Common myeloid progenitor, CD34-positive (primary cell): ENCODE data around the gene PCLO. TPM values are rescaled to one million over a fixed set of nuclear protein-coding genes. Genes with fewer than 3 reads are reported as not detected.
A peak's percentile ranks its signal among the peaks of the same experiment; 100 is the strongest.

Source experiments
- CTCF ChIA-PET: fragments of 350-600 bp; sonication (Branson Sonifier 250); formaldehyde crosslinking; loops from one replicate; lab custom pipeline; 2021; ENCODE audit warnings: antibody characterized with exemption; lab: Charles Lee
- POLR2A ChIA-PET: fragments of 350-600 bp; sonication (Branson Sonifier 250); formaldehyde crosslinking; loops from one replicate; lab custom pipeline; 2021; ENCODE audit warnings: antibody characterized with exemption; lab: Charles Lee
- DNase-seq, 3 donors: peaks; one replicate each; pipeline versions ENCODE4 v3.0.0 to v3.0.0-alpha.2; 2013
- H3K27ac ChIP-seq, 2 experiments: 1 replicate in 1 of 2; 2 replicates in 1 of 2; pipeline ENCODE4 v1.7.0; 2013; ENCODE audit warnings: inconsistent platforms in 2 of 2, low read length in 2 of 2, mild to moderate bottlenecking in 2 of 2, low read depth in 1 of 2, moderate library complexity in 1 of 2; ENCODE audit not compliant: severe bottlenecking in 2 of 2, insufficient read depth in 1 of 2, poor library complexity in 1 of 2
- H3K27me3 ChIP-seq, 5 experiments: replicated peaks in 2 of 5; 1 replicate in 3 of 5; 2 replicates in 2 of 5; pipeline versions ENCODE4 v1.6.1 to v1.7.0; 2013; ENCODE audit warnings: low read length in 4 of 5, mild to moderate bottlenecking in 2 of 5, moderate library complexity in 2 of 5, inconsistent platforms in 1 of 5; ENCODE audit not compliant: insufficient read depth in 5 of 5, control insufficient read depth in 4 of 5
- H3K36me3 ChIP-seq, 4 experiments: 1 replicate in 2 of 4; 2 replicates in 2 of 4; pipeline versions ENCODE4 v1.6.1 to v1.7.0; 2013; ENCODE audit warnings: low read length in 3 of 4, control low read depth in 1 of 4, mild to moderate bottlenecking in 1 of 4; ENCODE audit not compliant: control insufficient read depth in 4 of 4, insufficient read depth in 4 of 4
- H3K4me1 ChIP-seq, 4 experiments: 1 replicate in 3 of 4; 2 replicates in 1 of 4; pipeline versions ENCODE4 v1.6.1 to v1.7.1; 2013; ENCODE audit warnings: low read length in 3 of 4, mild to moderate bottlenecking in 3 of 4, control low read depth in 1 of 4, inconsistent platforms in 1 of 4, moderate library complexity in 1 of 4; ENCODE audit not compliant: control insufficient read depth in 4 of 4, insufficient read depth in 4 of 4; ENCODE audit errors: control extremely low read depth in 1 of 4
- H3K4me3 ChIP-seq, 7 experiments: 1 replicate in 4 of 7; 2 replicates in 3 of 7; pipeline versions ENCODE4 v1.5.1 to v1.7.0; 2013; ENCODE audit warnings: mild to moderate bottlenecking in 7 of 7, low read length in 6 of 7, moderate library complexity in 6 of 7, inconsistent platforms in 2 of 7, low read depth in 2 of 7, control low read depth in 1 of 7; ENCODE audit not compliant: insufficient read depth in 4 of 7, control insufficient read depth in 1 of 7; ENCODE audit errors: extremely low read depth in 1 of 7
- H3K9me3 ChIP-seq, 5 experiments: 1 replicate in 4 of 5; 2 replicates in 1 of 5; pipeline versions ENCODE4 v1.6.1 to v1.7.1; 2013; ENCODE audit warnings: low read length in 4 of 5, mild to moderate bottlenecking in 2 of 5, inconsistent platforms in 1 of 5, low read depth in 1 of 5, moderate library complexity in 1 of 5; ENCODE audit not compliant: control insufficient read depth in 4 of 5, insufficient read depth in 2 of 5; ENCODE audit errors: control extremely low read depth in 1 of 5
- WGBS: methylation state at CpG from one replicate; pipeline ENCODE4 v1.1.5; 2013; ENCODE audit not compliant: insufficient coverage; 5-methylcytosine and 5-hydroxymethylcytosine counted together
- polyA plus RNA-seq: library from polyadenylated mRNA; unstranded; fragments of 120-200 nt; gene quantifications from one replicate; pipeline ENCODE4 v1.2.1, GENCODE V29; 2013

The PCLO gene, protein sequence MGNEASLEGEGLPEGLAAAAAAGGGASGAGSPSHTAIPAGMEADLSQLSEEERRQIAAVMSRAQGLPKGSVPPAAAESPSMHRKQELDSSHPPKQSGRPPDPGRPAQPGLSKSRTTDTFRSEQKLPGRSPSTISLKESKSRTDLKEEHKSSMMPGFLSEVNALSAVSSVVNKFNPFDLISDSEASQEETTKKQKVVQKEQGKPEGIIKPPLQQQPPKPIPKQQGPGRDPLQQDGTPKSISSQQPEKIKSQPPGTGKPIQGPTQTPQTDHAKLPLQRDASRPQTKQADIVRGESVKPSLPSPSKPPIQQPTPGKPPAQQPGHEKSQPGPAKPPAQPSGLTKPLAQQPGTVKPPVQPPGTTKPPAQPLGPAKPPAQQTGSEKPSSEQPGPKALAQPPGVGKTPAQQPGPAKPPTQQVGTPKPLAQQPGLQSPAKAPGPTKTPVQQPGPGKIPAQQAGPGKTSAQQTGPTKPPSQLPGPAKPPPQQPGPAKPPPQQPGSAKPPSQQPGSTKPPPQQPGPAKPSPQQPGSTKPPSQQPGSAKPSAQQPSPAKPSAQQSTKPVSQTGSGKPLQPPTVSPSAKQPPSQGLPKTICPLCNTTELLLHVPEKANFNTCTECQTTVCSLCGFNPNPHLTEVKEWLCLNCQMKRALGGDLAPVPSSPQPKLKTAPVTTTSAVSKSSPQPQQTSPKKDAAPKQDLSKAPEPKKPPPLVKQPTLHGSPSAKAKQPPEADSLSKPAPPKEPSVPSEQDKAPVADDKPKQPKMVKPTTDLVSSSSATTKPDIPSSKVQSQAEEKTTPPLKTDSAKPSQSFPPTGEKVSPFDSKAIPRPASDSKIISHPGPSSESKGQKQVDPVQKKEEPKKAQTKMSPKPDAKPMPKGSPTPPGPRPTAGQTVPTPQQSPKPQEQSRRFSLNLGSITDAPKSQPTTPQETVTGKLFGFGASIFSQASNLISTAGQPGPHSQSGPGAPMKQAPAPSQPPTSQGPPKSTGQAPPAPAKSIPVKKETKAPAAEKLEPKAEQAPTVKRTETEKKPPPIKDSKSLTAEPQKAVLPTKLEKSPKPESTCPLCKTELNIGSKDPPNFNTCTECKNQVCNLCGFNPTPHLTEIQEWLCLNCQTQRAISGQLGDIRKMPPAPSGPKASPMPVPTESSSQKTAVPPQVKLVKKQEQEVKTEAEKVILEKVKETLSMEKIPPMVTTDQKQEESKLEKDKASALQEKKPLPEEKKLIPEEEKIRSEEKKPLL (N-terminal part only)
- 2.6 TPM for polyA plus RNA-seq

DNA sequence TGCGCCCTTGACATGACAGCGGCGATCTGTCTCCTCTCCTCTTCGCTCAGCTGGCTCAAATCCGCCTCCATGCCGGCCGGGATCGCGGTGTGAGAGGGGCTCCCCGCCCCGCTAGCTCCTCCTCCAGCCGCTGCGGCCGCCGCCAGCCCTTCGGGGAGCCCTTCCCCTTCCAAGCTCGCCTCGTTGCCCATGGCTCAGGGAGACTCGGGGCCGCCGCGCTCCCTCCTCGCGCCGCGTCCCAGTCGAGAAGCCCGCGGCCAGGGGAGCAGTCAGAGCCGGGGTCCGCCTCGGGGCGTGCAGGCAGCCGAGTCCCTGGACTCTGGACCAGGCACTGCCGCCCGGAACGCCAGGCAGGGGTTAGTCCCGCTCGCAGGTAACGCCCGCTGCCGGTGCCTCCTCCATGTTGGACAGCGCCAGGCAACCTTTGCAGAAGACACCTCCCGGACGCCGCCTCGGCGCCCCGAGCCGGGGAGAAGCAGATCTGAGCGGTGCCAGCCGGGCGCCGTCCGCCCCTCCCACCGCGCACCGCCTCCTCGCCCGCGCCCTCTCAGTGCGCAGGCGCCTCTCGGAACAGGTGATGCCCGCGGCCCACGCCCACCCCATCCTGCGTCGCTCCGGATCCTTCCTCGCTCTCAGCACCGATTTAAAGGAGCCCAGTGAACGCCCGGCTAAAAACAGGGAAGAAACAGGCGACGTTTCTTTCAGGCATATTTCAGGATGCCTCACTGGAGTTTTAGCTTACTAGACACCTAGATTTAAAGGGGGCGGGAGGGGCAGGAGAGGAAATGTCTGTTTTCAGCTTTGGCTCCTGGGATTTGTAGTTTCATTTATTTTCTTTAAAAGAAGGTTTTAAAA lies at the start of gene PCLO:
PCLO (minus strand) TSS at position 483 of the 855 bp plus-strand sequence; CDS start at position 191, 292 bp downstream.
- H3K27ac ChIP-seq, result peak within 1 kb of the TSS in 1 of 2 experiments; percentile 49
- DNase-seq, result peak; percentile 72 to 90 (median 88)
- CTCF ChIA-PET, result no interaction called here
- H3K27me3 ChIP-seq, result peaks cover 0 to 2% (median 0%) of the 10 kb centered on the region in 5 experiments
- H3K4me3 ChIP-seq, result peak within 1 kb of the TSS; percentile 70 to 92 (median 86)
- POLR2A ChIA-PET, result no interaction called here
- under 1% methylated on average over 73 of the region's 77 CpGs for WGBS
- no peaks in the 10 kb centered on the region for H3K36me3 ChIP-seq
- H3K4me1 ChIP-seq, result peaks cover 4 to 20% (median 13%) of the 10 kb centered on the region in 4 experiments
- no peaks in the 10 kb centered on the region for H3K9me3 ChIP-seq

DNA sequence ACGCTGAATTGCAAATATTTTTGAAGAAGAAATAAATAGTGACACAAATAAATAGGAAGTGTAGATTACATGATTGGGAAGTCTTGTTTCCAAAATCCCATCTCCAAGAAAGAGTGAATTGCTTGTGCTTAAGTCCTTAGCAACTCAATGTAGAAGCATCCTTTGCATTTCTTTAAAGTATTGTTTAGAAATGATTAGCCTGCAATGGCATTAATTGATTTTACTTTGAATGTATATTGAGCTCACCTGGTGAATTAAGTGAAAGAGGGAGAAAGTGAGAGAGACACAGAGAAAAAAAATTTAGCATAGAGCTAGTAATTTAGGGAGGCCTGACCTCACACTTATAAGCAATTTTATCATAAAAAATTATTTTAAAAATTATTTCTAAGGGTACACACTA lies 49.0 kb upstream of the PCLO start:
- no peak overlapping the region for H3K4me3 ChIP-seq
- no peaks in the 10 kb centered on the region for H3K36me3 ChIP-seq
- WGBS, result no CpG with 5 or more reads among the region's 1 CpG
- CTCF ChIA-PET, result no interaction called here
- H3K4me1 ChIP-seq, result no peaks in the 10 kb centered on the region
- POLR2A ChIA-PET, result no interaction called here
- DNase-seq, result no peak
- no peak overlapping the region for H3K27ac ChIP-seq
- H3K9me3 ChIP-seq, result no peaks in the 10 kb centered on the region
- no peaks in the 10 kb centered on the region for H3K27me3 ChIP-seq

DNA sequence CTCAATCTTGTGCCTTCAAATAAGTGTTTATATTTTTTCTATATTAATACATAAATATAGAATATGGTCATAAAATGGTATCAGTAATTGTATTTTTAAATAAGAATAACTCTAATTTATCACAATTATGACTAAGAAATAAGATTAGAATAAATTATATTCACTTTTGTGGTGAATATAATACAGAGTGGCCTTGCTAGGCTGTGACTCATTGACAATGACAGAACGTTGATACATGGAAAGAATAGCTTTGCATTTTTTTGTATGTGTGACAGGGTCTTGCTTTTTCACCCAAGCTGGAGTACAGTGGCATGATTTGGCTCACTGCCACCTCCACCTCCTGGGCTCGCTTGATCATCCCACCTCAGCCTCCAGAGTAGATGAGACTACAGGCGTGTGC lies 47.8 kb upstream of the PCLO start:
- 80% methylated on average over 2 of the region's 3 CpGs for WGBS
- no peaks in the 10 kb centered on the region for H3K27me3 ChIP-seq
- CTCF ChIA-PET, result no interaction called here
- no peak overlapping the region for H3K4me3 ChIP-seq
- H3K36me3 ChIP-seq, result no peaks in the 10 kb centered on the region
- H3K27ac ChIP-seq, result no peak overlapping the region
- H3K4me1 ChIP-seq, result no peaks in the 10 kb centered on the region
- DNase-seq, result no peak
- POLR2A ChIA-PET, result no interaction called here
- no peaks in the 10 kb centered on the region for H3K9me3 ChIP-seq

DNA sequence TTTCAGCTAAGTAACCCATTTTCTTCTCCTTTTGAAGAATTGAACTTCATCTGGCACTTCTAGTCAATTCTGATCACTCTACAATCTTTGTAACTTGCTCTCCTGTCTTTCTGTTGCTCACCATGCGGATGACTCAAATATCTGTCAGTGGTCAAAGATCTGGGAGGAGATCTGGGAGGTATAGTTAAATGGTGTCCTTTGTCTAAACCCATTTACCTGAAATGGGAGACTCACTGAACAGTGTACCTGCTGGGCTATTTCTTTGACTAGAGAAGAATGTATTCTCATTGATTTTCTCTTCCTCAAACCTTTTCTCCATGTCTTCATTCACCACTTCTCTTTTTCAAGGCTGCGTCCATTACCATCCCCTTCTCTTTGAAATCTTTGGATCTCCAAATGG lies 42.0 kb upstream of the PCLO start:
- POLR2A ChIA-PET, result no interaction called here
- no CpG with 5 or more reads among the region's 2 CpGs for WGBS
- H3K9me3 ChIP-seq, result no peaks in the 10 kb centered on the region

DNA sequence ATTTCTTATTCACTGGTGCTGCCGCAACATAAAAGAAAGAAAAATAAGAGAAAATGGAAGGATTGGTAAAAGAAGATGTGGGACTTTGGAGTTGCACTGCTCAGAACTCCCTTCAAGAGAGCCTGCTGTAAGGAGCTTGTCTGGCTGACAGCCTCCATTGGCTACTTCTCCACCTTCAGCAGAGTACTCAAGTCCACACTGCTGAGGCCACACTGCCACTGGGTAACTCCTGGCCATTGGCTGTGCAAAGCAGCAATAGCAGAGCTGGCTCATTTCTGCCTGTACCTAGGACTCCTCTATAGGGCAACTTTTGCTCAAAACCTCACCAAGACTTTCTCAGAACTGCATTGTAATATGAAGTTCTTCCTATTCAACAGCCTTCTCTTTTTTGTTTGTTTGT lies 38.7 kb upstream of the PCLO start:
- H3K9me3 ChIP-seq, result no peaks in the 10 kb centered on the region
- no peak overlapping the region for H3K4me3 ChIP-seq
- H3K27me3 ChIP-seq, result no peaks in the 10 kb centered on the region
- CTCF ChIA-PET, result no interaction called here
- POLR2A ChIA-PET, result no interaction called here
- DNase-seq, result no peak
- WGBS, result 100% methylated on average over 1 of the region's 1 CpG
- no peak overlapping the region for H3K27ac ChIP-seq
- H3K4me1 ChIP-seq, result no peaks in the 10 kb centered on the region
- no peaks in the 10 kb centered on the region for H3K36me3 ChIP-seq

More for the DNA sequence above, 42.0 kb upstream of the PCLO start:
- Histone ChIP-seq H3K4me1 (no peaks in the 10 kb centered on the region), H3K27me3 (no peaks in the 10 kb centered on the region), H3K27ac (no peak overlapping the region), H3K36me3 (no peaks in the 10 kb centered on the region), H3K4me3 (no peak overlapping the region)
- CTCF ChIA-PET, result no interaction called here
- DNase-seq, result no peak

DNA sequence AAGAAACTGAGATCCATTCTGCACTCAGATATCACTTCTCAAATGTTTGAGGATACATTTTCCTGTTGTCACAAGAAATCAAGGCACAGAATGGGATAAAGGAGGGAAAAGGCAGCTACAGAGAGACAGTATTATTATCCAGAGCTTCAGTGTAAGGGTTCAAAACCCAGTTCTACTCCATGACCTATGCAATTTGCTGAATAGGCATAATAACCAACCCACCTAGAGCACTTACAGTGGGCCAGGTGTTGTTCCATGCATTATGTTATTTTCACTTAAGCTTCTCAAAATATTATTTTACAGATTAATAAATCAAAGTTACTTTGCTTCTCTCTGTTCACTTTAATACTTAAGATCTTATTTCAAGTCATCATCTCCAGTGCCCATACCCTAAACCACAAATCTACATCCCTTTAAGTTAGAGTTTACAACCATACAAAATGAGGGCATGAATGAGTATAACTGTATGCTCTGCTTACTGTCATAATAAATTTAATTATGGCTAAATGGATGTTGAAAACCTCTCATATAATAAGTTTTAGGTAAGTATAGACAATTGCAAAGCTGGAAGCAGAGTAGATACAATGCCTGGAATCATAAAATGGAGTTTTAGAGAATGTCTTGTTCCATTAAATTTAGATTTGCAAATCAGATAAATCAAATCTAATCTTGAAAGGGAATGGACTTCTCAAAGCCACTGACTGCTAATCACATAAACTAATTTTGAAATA lies 28.1 kb upstream of the PCLO start:
- H3K27me3 ChIP-seq, result no peaks in the 10 kb centered on the region
- ChIA-PET POLR2A (no interaction called here), CTCF (no interaction called here)
- no peaks in the 10 kb centered on the region for H3K9me3 ChIP-seq
- H3K4me1 ChIP-seq, result no peaks in the 10 kb centered on the region
- H3K27ac ChIP-seq, result no peak overlapping the region
- no peak for DNase-seq
- H3K4me3 ChIP-seq, result no peak overlapping the region
- H3K36me3 ChIP-seq, result no peaks in the 10 kb centered on the region
